Endodermal cell (in vitro differentiated cells): ENCODE results near the gene IGLL5. TPM values are rescaled to one million over a fixed set of nuclear protein-coding genes. Genes with fewer than 3 reads are reported as not detected.

Experiments used
- DNase-seq: peaks from one replicate; pipeline ENCODE4 v3.0.0-alpha.2; 2017
- H3K27ac ChIP-seq: 2 replicates; pipeline ENCODE4 v1.5.1; 2013; ENCODE audit warnings: mild to moderate bottlenecking, low read depth, low read length, moderate library complexity
- H3K27me3 ChIP-seq: 2 replicates; pipeline ENCODE4 v1.6.1; 2013; ENCODE audit warnings: mild to moderate bottlenecking, low read length, moderate library complexity; ENCODE audit not compliant: insufficient read depth, control insufficient read depth, poor library complexity, severe bottlenecking
- H3K36me3 ChIP-seq: 2 replicates; pipeline ENCODE4 v1.7.0; 2013; ENCODE audit warnings: mild to moderate bottlenecking, low read length, moderate library complexity; ENCODE audit not compliant: control insufficient read depth, insufficient read depth
- H3K4me1 ChIP-seq: one replicate; pipeline ENCODE4 v1.7.0; 2013; ENCODE audit warnings: low read length; ENCODE audit not compliant: control insufficient read depth, insufficient read depth
- H3K4me3 ChIP-seq: 2 replicates; pipeline ENCODE4 v1.5.1; 2013; ENCODE audit warnings: mild to moderate bottlenecking, low read length, moderate library complexity
- H3K9ac ChIP-seq: 2 replicates; pipeline ENCODE4 v1.6.1; 2013; ENCODE audit warnings: mild to moderate bottlenecking, low read length, moderate library complexity; ENCODE audit not compliant: poor library complexity, severe bottlenecking; ENCODE audit errors: extremely low read depth
- H3K9me3 ChIP-seq: 2 replicates; pipeline ENCODE4 v1.6.1; 2013; ENCODE audit warnings: mild to moderate bottlenecking, low read length, moderate library complexity; ENCODE audit not compliant: control insufficient read depth
- H3K27ac Mint-ChIP-seq: 2 replicates; pipeline ENCODE4 v1.8.0; 2020; ENCODE audit warnings: mixed read lengths
- H3K27me3 Mint-ChIP-seq: 2 replicates; pipeline ENCODE4 v1.8.0; 2021; ENCODE audit warnings: mild to moderate bottlenecking, mixed read lengths; ENCODE audit not compliant: insufficient read depth
- H3K36me3 Mint-ChIP-seq: 2 replicates; pipeline ENCODE4 v1.8.0; 2020; ENCODE audit warnings: low read depth, mixed read lengths
- H3K4me1 Mint-ChIP-seq: 2 replicates; pipeline ENCODE4 v1.8.0; 2020; ENCODE audit warnings: mixed read lengths
- H3K4me3 Mint-ChIP-seq: 2 replicates; pipeline ENCODE4 v1.8.0; 2020; ENCODE audit warnings: mild to moderate bottlenecking, moderate library complexity, mixed read lengths
- H3K9me3 Mint-ChIP-seq: 2 replicates; pipeline ENCODE4 v1.8.0; 2020; ENCODE audit warnings: mild to moderate bottlenecking, mixed read lengths
- WGBS, 2 experiments: methylation state at CpG; one replicate each; pipeline versions ENCODE4 v1.1.5 to v1.1.7; 2013; ENCODE audit warnings: missing lambda C conversion rate in 2 of 2, mixed read lengths in 1 of 2; ENCODE audit not compliant: insufficient coverage in 1 of 2, insufficient read length in 1 of 2; 5-methylcytosine and 5-hydroxymethylcytosine counted together
- microRNA-seq: library from miRNA; unstranded; fragments of <30 nt; microRNA quantifications from one replicate; pipeline ENCODE4 v1.2.0, GENCODE V29; 2020; ENCODE audit warnings: borderline microRNAs expressed
- total RNA-seq, 2 donors: library from RNA; stranded (reverse); fragmentation: NEBNext Ultra II Directional in 1 of 2; extraction: Animal tissue kit (Norgen Biotek cat#: 25700) in 1 of 2; gene quantifications; 2 replicates in 1 of 2; 3 replicates in 1 of 2; pipeline ENCODE4 v1.2.1, GENCODE V29; 2021
- TF ChIP-seq, protein P1 (sequence below): fragments of 200-600 bp; sonication (generic); conservative IDR thresholded peaks from 2 replicates; pipeline ENCODE4 v1.5.0; 2021; ENCODE audit warnings: antibody characterized with exemption, mild to moderate bottlenecking

The IGLL5 gene
- total RNA-seq, 2 donors from 2014 or later: not detected

DNA sequence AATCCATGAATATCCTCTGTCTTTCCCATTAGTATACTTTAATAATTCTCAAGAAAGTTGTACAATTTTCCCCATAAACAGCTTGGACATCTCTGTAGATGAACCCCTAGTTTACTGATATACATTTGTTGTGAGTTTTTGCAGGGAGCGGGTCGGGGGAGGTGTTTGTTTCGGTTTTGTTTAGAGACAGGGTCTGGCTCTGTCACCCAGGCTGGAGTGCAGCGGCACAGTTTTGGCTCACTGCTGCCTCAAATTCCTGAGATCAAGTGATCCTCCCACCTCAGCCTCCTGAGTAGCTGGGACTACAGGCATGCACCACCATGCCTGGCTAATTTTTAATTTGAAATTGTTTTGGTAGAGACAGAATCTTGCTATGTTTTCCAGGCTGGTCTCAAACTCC is 57.6 kb downstream of the IGLL5 start:
- WGBS, 2 experiments: 74 to 92% methylated on average over 4 of the region's 4 CpGs
- no peaks in the 10 kb centered on the region for H3K4me1 Mint-ChIP-seq
- no peaks in the 10 kb centered on the region for H3K9me3 Mint-ChIP-seq
- H3K27ac Mint-ChIP-seq: no peak overlapping the region
- H3K36me3 Mint-ChIP-seq: no peaks in the 10 kb centered on the region
- Histone ChIP-seq H3K36me3 (no peaks in the 10 kb centered on the region), H3K27me3 (peaks cover 4% of the 10 kb centered on the region), H3K27ac (no peak overlapping the region), H3K4me1 (no peaks in the 10 kb centered on the region), H3K9ac (no peak overlapping the region), H3K9me3 (no peaks in the 10 kb centered on the region), H3K4me3 (no peak overlapping the region)
- TF ChIP-seq, protein P1, sequence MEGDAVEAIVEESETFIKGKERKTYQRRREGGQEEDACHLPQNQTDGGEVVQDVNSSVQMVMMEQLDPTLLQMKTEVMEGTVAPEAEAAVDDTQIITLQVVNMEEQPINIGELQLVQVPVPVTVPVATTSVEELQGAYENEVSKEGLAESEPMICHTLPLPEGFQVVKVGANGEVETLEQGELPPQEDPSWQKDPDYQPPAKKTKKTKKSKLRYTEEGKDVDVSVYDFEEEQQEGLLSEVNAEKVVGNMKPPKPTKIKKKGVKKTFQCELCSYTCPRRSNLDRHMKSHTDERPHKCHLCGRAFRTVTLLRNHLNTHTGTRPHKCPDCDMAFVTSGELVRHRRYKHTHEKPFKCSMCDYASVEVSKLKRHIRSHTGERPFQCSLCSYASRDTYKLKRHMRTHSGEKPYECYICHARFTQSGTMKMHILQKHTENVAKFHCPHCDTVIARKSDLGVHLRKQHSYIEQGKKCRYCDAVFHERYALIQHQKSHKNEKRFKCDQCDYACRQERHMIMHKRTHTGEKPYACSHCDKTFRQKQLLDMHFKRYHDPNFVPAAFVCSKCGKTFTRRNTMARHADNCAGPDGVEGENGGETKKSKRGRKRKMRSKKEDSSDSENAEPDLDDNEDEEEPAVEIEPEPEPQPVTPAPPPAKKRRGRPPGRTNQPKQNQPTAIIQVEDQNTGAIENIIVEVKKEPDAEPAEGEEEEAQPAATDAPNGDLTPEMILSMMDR: no peak
- H3K27me3 Mint-ChIP-seq: peaks cover 12% of the 10 kb centered on the region
- DNase-seq: no peak
- H3K4me3 Mint-ChIP-seq: no peak overlapping the region

Small RNA genes lying within 50 kb of the gene (microRNA-seq; reads per million reads assigned to microRNA genes)
- not detected for gene MIR5571

Other genes with a start within 250 kb of the IGLL5 start
- not detected for gene GGTLC2, start 243.2 kb upstream of the IGLL5 start, total RNA-seq
- gene GNAZ, start 182.7 kb downstream of the IGLL5 start, total RNA-seq: 10 to 100 TPM; 16.7 to 17.9 TPM